ENCODE data around the gene ARHGAP1. TPM values are rescaled to one million over a fixed set of nuclear protein-coding genes. Genes with fewer than 3 reads are reported as not detected.

The ARHGAP1 gene
- total and polyA plus RNA-seq, 4 donors, result 26.2 to 67.6 (median 43.3) TPM

- peak in 3 of 6 donors; percentile 42 to 78 (median 61) for DNase-seq (ENCODE audit: low read depth in 4 of 6, low spot score in 6 of 6)
- Histone ChIP-seq H3K27ac (ENCODE audit: low read depth, low read length) (peak overlapping the region; percentile 69), H3K36me3 (ENCODE audit: control insufficient read depth, insufficient read depth, low read length) (peaks cover 46% of the 10 kb centered on the region), H3K4me3 (ENCODE audit: low read depth, low read length) (no peak overlapping the region), H3K4me1 (ENCODE audit: control insufficient read depth, insufficient read depth, low read length) (peaks cover 71% of the 10 kb centered on the region), H3K9me3 (ENCODE audit: control insufficient read depth, insufficient read depth, low read length) (no peaks in the 10 kb centered on the region), H3K27me3 (ENCODE audit: control insufficient read depth, insufficient read depth, low read length) (no peaks in the 10 kb centered on the region)
- 43% methylated on average over 3 of the region's 3 CpGs for WGBS (ENCODE audit: insufficient coverage)
Observed at GRCh38 chr11:46697303-46697702, 3.1 kb downstream of the ARHGAP1 start.

- Histone ChIP-seq H3K27me3 (ENCODE audit: control insufficient read depth, insufficient read depth, low read length) (no peaks in the 10 kb centered on the region), H3K27ac (ENCODE audit: low read depth, low read length) (no peak overlapping the region), H3K4me3 (ENCODE audit: low read depth, low read length) (no peak overlapping the region), H3K9me3 (ENCODE audit: control insufficient read depth, insufficient read depth, low read length) (no peaks in the 10 kb centered on the region), H3K4me1 (ENCODE audit: control insufficient read depth, insufficient read depth, low read length) (peaks cover 64% of the 10 kb centered on the region), H3K36me3 (ENCODE audit: control insufficient read depth, insufficient read depth, low read length) (peaks cover 52% of the 10 kb centered on the region)
- peak in 2 of 6 donors; percentile 43 to 71 for DNase-seq (ENCODE audit: low read depth in 4 of 6, low spot score in 6 of 6)
- WGBS (ENCODE audit: insufficient coverage), result 49% methylated on average over 10 of the region's 11 CpGs
Observed at GRCh38 chr11:46696212-46696558, 4.2 kb downstream of the ARHGAP1 start.

GRCh38 chr11:46695345-46696211 lies 4.8 kb downstream of the ARHGAP1 start:
- H3K4me1 ChIP-seq (ENCODE audit: control insufficient read depth, insufficient read depth, low read length), result peaks cover 63% of the 10 kb centered on the region
- no peak overlapping the region for H3K27ac ChIP-seq (ENCODE audit: low read depth, low read length)
- peaks cover 56% of the 10 kb centered on the region for H3K36me3 ChIP-seq (ENCODE audit: control insufficient read depth, insufficient read depth, low read length)
- H3K4me3 ChIP-seq (ENCODE audit: low read depth, low read length), result no peak overlapping the region
- no peak for DNase-seq (ENCODE audit: low read depth in 4 of 6, low spot score in 6 of 6)
- H3K27me3 ChIP-seq (ENCODE audit: control insufficient read depth, insufficient read depth, low read length), result no peaks in the 10 kb centered on the region
- 89% methylated on average over 11 of the region's 12 CpGs for WGBS (ENCODE audit: insufficient coverage)
- H3K9me3 ChIP-seq (ENCODE audit: control insufficient read depth, insufficient read depth, low read length), result no peaks in the 10 kb centered on the region

- H3K27ac ChIP-seq (ENCODE audit: low read depth, low read length), result no peak overlapping the region
- peaks cover 59% of the 10 kb centered on the region for H3K4me1 ChIP-seq (ENCODE audit: control insufficient read depth, insufficient read depth, low read length)
- peaks cover 60% of the 10 kb centered on the region for H3K36me3 ChIP-seq (ENCODE audit: control insufficient read depth, insufficient read depth, low read length)
Observed at GRCh38 chr11:46694607-46695006, 5.8 kb downstream of the ARHGAP1 start.

GRCh38 chr11:46694072-46694471 lies 6.3 kb downstream of the ARHGAP1 start:
- Histone ChIP-seq H3K27ac (ENCODE audit: low read depth, low read length) (no peak overlapping the region), H3K27me3 (ENCODE audit: control insufficient read depth, insufficient read depth, low read length) (no peaks in the 10 kb centered on the region), H3K4me3 (ENCODE audit: low read depth, low read length) (no peak overlapping the region), H3K9me3 (ENCODE audit: control insufficient read depth, insufficient read depth, low read length) (no peaks in the 10 kb centered on the region), H3K36me3 (ENCODE audit: control insufficient read depth, insufficient read depth, low read length) (peaks cover 60% of the 10 kb centered on the region), H3K4me1 (ENCODE audit: control insufficient read depth, insufficient read depth, low read length) (peaks cover 53% of the 10 kb centered on the region)
- no peak for DNase-seq (ENCODE audit: low read depth in 4 of 6, low spot score in 6 of 6)
- WGBS (ENCODE audit: insufficient coverage), result 69% methylated on average over 5 of the region's 6 CpGs

More at GRCh38 chr11:46694607-46695006, 5.8 kb downstream of the ARHGAP1 start:
- Histone ChIP-seq H3K27me3 (ENCODE audit: control insufficient read depth, insufficient read depth, low read length) (no peaks in the 10 kb centered on the region), H3K9me3 (ENCODE audit: control insufficient read depth, insufficient read depth, low read length) (no peaks in the 10 kb centered on the region), H3K4me3 (ENCODE audit: low read depth, low read length) (no peak overlapping the region)
- DNase-seq (ENCODE audit: low read depth in 4 of 6, low spot score in 6 of 6), result no peak
- 81% methylated on average over 7 of the region's 7 CpGs for WGBS (ENCODE audit: insufficient coverage)

GRCh38 chr11:46693597-46694012 lies 6.8 kb downstream of the ARHGAP1 start:
- Histone ChIP-seq H3K4me1 (ENCODE audit: control insufficient read depth, insufficient read depth, low read length) (peaks cover 51% of the 10 kb centered on the region), H3K27me3 (ENCODE audit: control insufficient read depth, insufficient read depth, low read length) (no peaks in the 10 kb centered on the region), H3K4me3 (ENCODE audit: low read depth, low read length) (no peak overlapping the region), H3K27ac (ENCODE audit: low read depth, low read length) (peak overlapping the region; percentile 40), H3K36me3 (ENCODE audit: control insufficient read depth, insufficient read depth, low read length) (peaks cover 60% of the 10 kb centered on the region), H3K9me3 (ENCODE audit: control insufficient read depth, insufficient read depth, low read length) (no peaks in the 10 kb centered on the region)
- peak in 1 of 6 donors; percentile 47 for DNase-seq (ENCODE audit: low read depth in 4 of 6, low spot score in 6 of 6)
- 82% methylated on average over 1 of the region's 2 CpGs for WGBS (ENCODE audit: insufficient coverage)

- peaks cover 68% of the 10 kb centered on the region for H3K36me3 ChIP-seq (ENCODE audit: control insufficient read depth, insufficient read depth, low read length)
- no peaks in the 10 kb centered on the region for H3K27me3 ChIP-seq (ENCODE audit: control insufficient read depth, insufficient read depth, low read length)
- H3K9me3 ChIP-seq (ENCODE audit: control insufficient read depth, insufficient read depth, low read length), result no peaks in the 10 kb centered on the region
- no peak for DNase-seq (ENCODE audit: low read depth in 4 of 6, low spot score in 6 of 6)
- H3K27ac ChIP-seq (ENCODE audit: low read depth, low read length), result no peak overlapping the region
- H3K4me3 ChIP-seq (ENCODE audit: low read depth, low read length), result no peak overlapping the region
- 100% methylated on average over 1 of the region's 4 CpGs for WGBS (ENCODE audit: insufficient coverage)
- peaks cover 46% of the 10 kb centered on the region for H3K4me1 ChIP-seq (ENCODE audit: control insufficient read depth, insufficient read depth, low read length)
Observed at GRCh38 chr11:46692450-46692849, 8.0 kb downstream of the ARHGAP1 start.

- Histone ChIP-seq H3K9me3 (ENCODE audit: control insufficient read depth, insufficient read depth, low read length) (no peaks in the 10 kb centered on the region), H3K27ac (ENCODE audit: low read depth, low read length) (no peak overlapping the region)
Observed at GRCh38 chr11:46690702-46691101, 9.7 kb downstream of the ARHGAP1 start.

GRCh38 chr11:46686886-46687795 lies 13.3 kb downstream of the ARHGAP1 start:
- Histone ChIP-seq H3K4me3 (ENCODE audit: low read depth, low read length) (no peak overlapping the region), H3K9me3 (ENCODE audit: control insufficient read depth, insufficient read depth, low read length) (no peaks in the 10 kb centered on the region), H3K4me1 (ENCODE audit: control insufficient read depth, insufficient read depth, low read length) (peaks cover 14% of the 10 kb centered on the region), H3K27me3 (ENCODE audit: control insufficient read depth, insufficient read depth, low read length) (no peaks in the 10 kb centered on the region), H3K36me3 (ENCODE audit: control insufficient read depth, insufficient read depth, low read length) (peaks cover 60% of the 10 kb centered on the region), H3K27ac (ENCODE audit: low read depth, low read length) (peak overlapping the region; percentile 47)
- DNase-seq (ENCODE audit: low read depth in 4 of 6, low spot score in 6 of 6), result peak in 2 of 6 donors; percentile 19 to 30
- WGBS (ENCODE audit: insufficient coverage), result 76% methylated on average over 12 of the region's 15 CpGs

More at GRCh38 chr11:46690702-46691101, 9.7 kb downstream of the ARHGAP1 start:
- 100% methylated on average over 1 of the region's 1 CpG for WGBS (ENCODE audit: insufficient coverage)
- H3K36me3 ChIP-seq (ENCODE audit: control insufficient read depth, insufficient read depth, low read length), result peaks cover 71% of the 10 kb centered on the region
- H3K27me3 ChIP-seq (ENCODE audit: control insufficient read depth, insufficient read depth, low read length), result no peaks in the 10 kb centered on the region
- DNase-seq (ENCODE audit: low read depth in 4 of 6, low spot score in 6 of 6), result no peak
- no peak overlapping the region for H3K4me3 ChIP-seq (ENCODE audit: low read depth, low read length)
- peaks cover 38% of the 10 kb centered on the region for H3K4me1 ChIP-seq (ENCODE audit: control insufficient read depth, insufficient read depth, low read length)

Measured in spinal cord (tissue), 10 donors.